OCI-LY1 (cell line): ENCODE results near the gene APBA1.

Source experiments
- H2AFZ ChIP-seq: fragments of 200-600 bp; sonication (generic), shearing (Covaris generic); 2 replicates; pipeline ENCODE4 v1.6.0; 2014; ENCODE audit warnings: antibody characterized with exemption, mild to moderate bottlenecking, low read length
- H3F3A ChIP-seq: fragments of 200-600 bp; sonication (generic), shearing (Covaris generic); 2 replicates; pipeline ENCODE4 v1.6.0; 2014; ENCODE audit warnings: mild to moderate bottlenecking, antibody characterized with exemption, low read length, moderate library complexity; ENCODE audit not compliant: insufficient read depth
- H3K27ac ChIP-seq: fragments of 200-600 bp; sonication (generic); 2 replicates; pipeline ENCODE4 v1.5.1; 2014; ENCODE audit warnings: low read length, mixed run types, mild to moderate bottlenecking, low read depth; ENCODE audit not compliant: poor library complexity, severe bottlenecking
- H3K27me3 ChIP-seq: fragments of 200-600 bp; sonication (generic); 2 replicates; pipeline ENCODE4 v1.6.0; 2014; ENCODE audit warnings: antibody characterized with exemption, mild to moderate bottlenecking, low read length, moderate library complexity; ENCODE audit not compliant: insufficient read depth
- H3K36me3 ChIP-seq: fragments of 200-600 bp; sonication (generic); 2 replicates; pipeline ENCODE4 v1.6.1; 2014; ENCODE audit warnings: mild to moderate bottlenecking, antibody characterized with exemption, low read length, moderate library complexity, mixed read lengths; ENCODE audit not compliant: insufficient read depth
- H3K4me1 ChIP-seq: fragments of 200-600 bp; sonication (generic); 2 replicates; pipeline ENCODE4 v1.5.1; 2014; ENCODE audit warnings: mild to moderate bottlenecking, low read length, moderate library complexity; ENCODE audit not compliant: insufficient read depth, severe bottlenecking
- H3K4me2 ChIP-seq: fragments of 200-600 bp; sonication (generic), shearing (Covaris generic); 2 replicates; pipeline ENCODE4 v1.6.1; 2014; ENCODE audit warnings: low read length
- H3K4me3 ChIP-seq: fragments of 200-600 bp; sonication (generic); 2 replicates; pipeline ENCODE4 v1.5.1; 2014; ENCODE audit warnings: low read length, low read depth, mild to moderate bottlenecking, mixed read lengths; ENCODE audit not compliant: poor library complexity, severe bottlenecking
- H3K79me2 ChIP-seq: fragments of 200-600 bp; shearing (Covaris generic); 2 replicates; pipeline ENCODE4 v1.6.1; 2016; ENCODE audit warnings: mixed run types, low read length, mixed read lengths; ENCODE audit not compliant: insufficient read depth
- H3K9ac ChIP-seq: fragments of 200-600 bp; sonication (generic), shearing (Covaris generic); 2 replicates; pipeline ENCODE4 v1.6.1; 2014; ENCODE audit warnings: mild to moderate bottlenecking, low read length, mixed read lengths
- H3K9me2 ChIP-seq: fragments of 200-600 bp; sonication (generic), shearing (Covaris generic); 2 replicates; pipeline ENCODE4 v1.6.1; 2014; ENCODE audit warnings: low read depth, mild to moderate bottlenecking, low read length, mixed read lengths
- H3K9me3 ChIP-seq: fragments of 200-600 bp; shearing (Covaris generic); 2 replicates; pipeline ENCODE4 v1.6.1; 2014; ENCODE audit warnings: low read length, mixed read lengths
- H4K20me1 ChIP-seq: fragments of 200-600 bp; sonication (generic), shearing (Covaris generic); 2 replicates; pipeline ENCODE4 v1.6.0; 2016; ENCODE audit warnings: mild to moderate bottlenecking, low read length; ENCODE audit not compliant: insufficient read depth
- EZH2 ChIP-seq: fragments of 200-600 bp; sonication (generic), shearing (Covaris generic); IDR thresholded peaks from 2 replicates; pipeline ENCODE4 v1.8.0; 2017; ENCODE audit warnings: borderline replicate concordance, mixed run types, mild to moderate bottlenecking, antibody characterized with exemption, low read length, moderate library complexity, mixed read lengths
- TF ChIP-seq, protein P1 (sequence below): fragments of 200-600 bp; sonication (generic), shearing (Covaris generic); IDR thresholded peaks from 2 replicates; pipeline ENCODE4 v1.5.1; 2017; ENCODE audit warnings: mild to moderate bottlenecking, antibody characterized with exemption, low read length, moderate library complexity, mixed read lengths

Gene APBA1

DNA sequence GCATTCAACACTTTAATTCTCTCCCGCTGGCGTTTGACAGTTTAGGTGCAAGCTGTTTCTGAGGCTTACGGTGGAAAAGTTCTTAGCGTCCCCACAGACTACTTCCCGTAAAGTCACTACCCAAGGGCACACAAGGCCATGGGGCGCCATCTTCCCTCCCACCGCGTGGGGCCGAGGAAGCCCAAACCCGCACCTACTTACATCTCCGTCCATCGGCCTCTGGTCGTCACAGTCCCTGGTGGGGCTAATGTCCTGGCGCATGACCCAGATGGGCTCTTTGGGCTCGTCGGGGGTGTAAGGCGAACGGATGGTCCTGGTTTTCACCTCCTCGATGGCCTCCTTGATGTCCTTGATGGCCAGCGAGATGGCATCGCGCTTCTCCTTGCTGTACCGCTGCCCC is 156.4 kb downstream of the APBA1 start:
- H3F3A ChIP-seq = no peaks in the 10 kb centered on the region
- H3K27me3 ChIP-seq = no peaks in the 10 kb centered on the region
- no peaks in the 10 kb centered on the region for H3K79me2 ChIP-seq
- no peaks in the 10 kb centered on the region for H3K9me3 ChIP-seq
- H4K20me1 ChIP-seq = no peaks in the 10 kb centered on the region
- H3K4me1 ChIP-seq = no peaks in the 10 kb centered on the region
- no peak overlapping the region for H3K4me2 ChIP-seq
- H3K27ac ChIP-seq = no peak overlapping the region
- TF ChIP-seq, protein P1, sequence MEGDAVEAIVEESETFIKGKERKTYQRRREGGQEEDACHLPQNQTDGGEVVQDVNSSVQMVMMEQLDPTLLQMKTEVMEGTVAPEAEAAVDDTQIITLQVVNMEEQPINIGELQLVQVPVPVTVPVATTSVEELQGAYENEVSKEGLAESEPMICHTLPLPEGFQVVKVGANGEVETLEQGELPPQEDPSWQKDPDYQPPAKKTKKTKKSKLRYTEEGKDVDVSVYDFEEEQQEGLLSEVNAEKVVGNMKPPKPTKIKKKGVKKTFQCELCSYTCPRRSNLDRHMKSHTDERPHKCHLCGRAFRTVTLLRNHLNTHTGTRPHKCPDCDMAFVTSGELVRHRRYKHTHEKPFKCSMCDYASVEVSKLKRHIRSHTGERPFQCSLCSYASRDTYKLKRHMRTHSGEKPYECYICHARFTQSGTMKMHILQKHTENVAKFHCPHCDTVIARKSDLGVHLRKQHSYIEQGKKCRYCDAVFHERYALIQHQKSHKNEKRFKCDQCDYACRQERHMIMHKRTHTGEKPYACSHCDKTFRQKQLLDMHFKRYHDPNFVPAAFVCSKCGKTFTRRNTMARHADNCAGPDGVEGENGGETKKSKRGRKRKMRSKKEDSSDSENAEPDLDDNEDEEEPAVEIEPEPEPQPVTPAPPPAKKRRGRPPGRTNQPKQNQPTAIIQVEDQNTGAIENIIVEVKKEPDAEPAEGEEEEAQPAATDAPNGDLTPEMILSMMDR = no peak
- no peak for TF ChIP-seq EZH2
- no peak overlapping the region for H2AFZ ChIP-seq
- H3K36me3 ChIP-seq = no peaks in the 10 kb centered on the region
- no peak overlapping the region for H3K4me3 ChIP-seq
- H3K9me2 ChIP-seq = no peaks in the 10 kb centered on the region
- no peak overlapping the region for H3K9ac ChIP-seq

DNA sequence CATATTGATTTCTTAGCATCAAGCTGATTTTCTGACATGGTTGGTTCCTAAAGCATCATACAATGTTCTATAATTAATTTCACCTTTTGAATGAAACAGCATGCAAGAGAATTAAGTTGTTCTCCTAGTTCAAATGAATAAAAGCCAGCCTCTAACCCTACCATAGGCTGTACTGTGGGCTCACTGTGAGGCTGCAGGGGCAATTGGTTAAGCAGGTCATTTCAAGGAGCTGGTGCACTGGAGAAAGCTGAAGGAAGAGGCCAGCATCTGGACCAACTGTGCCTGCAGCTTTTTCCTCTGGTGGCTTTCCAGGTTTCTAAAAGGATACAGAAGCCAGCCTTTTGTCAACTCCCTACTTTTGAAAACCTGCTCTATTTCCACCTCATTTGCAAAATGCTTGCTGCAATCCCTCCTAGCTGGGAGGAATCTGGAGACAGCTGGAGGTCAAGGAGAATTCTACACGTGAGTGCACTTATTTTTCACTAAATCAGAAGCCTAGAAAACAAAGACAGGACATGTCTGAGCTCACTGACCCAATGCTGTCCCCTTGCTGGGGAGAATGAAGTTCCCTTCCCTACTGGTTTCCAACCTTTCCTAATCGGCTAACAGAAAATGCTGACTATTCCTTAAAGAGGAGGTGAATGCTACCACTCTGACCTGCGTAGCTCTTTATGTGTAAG is 158.9 kb downstream of the APBA1 start:
- Histone ChIP-seq H3K9me2 (no peaks in the 10 kb centered on the region), H4K20me1 (no peaks in the 10 kb centered on the region), H3K9me3 (no peaks in the 10 kb centered on the region), H3K4me1 (no peaks in the 10 kb centered on the region), H3K9ac (no peak overlapping the region), H3F3A (no peaks in the 10 kb centered on the region), H3K27me3 (no peaks in the 10 kb centered on the region), H3K36me3 (no peaks in the 10 kb centered on the region), H3K4me3 (no peak overlapping the region), H2AFZ (no peak overlapping the region), H3K79me2 (no peaks in the 10 kb centered on the region), H3K27ac (no peak overlapping the region), H3K4me2 (no peak overlapping the region)
- TF ChIP-seq EZH2 = no peak
- TF ChIP-seq, protein P1 = no peak

DNA sequence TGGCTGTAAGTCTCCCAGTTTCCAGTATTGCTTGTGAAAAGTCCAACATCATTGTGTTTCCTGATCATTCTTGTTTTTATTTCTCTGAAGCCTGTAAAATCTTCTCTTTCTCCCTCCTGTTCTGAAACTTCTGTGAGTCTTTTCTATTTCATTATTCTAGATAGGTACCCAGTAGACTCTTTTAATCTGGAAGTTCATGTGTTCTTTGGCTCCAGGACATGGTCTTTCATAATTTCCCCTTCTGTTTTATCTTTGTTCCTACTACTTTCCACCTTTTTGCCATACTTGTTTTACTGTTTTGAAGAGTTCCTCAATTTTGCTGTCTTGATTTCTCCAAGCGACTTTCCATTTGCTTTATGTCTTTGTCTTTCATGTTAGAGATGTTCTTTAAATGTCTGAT is 168.1 kb downstream of the APBA1 start:
- Histone ChIP-seq H3K27ac (no peak overlapping the region), H4K20me1 (no peaks in the 10 kb centered on the region), H3K9ac (no peak overlapping the region), H3K4me2 (no peak overlapping the region), H3K79me2 (no peaks in the 10 kb centered on the region), H3K36me3 (no peaks in the 10 kb centered on the region), H3F3A (no peaks in the 10 kb centered on the region), H3K4me1 (no peaks in the 10 kb centered on the region), H3K27me3 (no peaks in the 10 kb centered on the region), H3K4me3 (no peak overlapping the region), H3K9me3 (no peaks in the 10 kb centered on the region), H2AFZ (no peak overlapping the region), H3K9me2 (no peaks in the 10 kb centered on the region)
- TF ChIP-seq, protein P1 = no peak
- no peak for TF ChIP-seq EZH2
